ENCODE results near the gene ALDH3B1.
A peak's percentile ranks its signal among the peaks of the same experiment; 100 is the strongest.
"Not testable (repeated sequence)": the region's sequence is repeated elsewhere in the genome, so short reads cannot be mapped to it uniquely, and the experiment has no call there.

Gene ALDH3B1, protein sequence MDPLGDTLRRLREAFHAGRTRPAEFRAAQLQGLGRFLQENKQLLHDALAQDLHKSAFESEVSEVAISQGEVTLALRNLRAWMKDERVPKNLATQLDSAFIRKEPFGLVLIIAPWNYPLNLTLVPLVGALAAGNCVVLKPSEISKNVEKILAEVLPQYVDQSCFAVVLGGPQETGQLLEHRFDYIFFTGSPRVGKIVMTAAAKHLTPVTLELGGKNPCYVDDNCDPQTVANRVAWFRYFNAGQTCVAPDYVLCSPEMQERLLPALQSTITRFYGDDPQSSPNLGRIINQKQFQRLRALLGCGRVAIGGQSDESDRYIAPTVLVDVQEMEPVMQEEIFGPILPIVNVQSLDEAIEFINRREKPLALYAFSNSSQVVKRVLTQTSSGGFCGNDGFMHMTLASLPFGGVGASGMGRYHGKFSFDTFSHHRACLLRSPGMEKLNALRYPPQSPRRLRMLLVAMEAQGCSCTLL

DNA sequence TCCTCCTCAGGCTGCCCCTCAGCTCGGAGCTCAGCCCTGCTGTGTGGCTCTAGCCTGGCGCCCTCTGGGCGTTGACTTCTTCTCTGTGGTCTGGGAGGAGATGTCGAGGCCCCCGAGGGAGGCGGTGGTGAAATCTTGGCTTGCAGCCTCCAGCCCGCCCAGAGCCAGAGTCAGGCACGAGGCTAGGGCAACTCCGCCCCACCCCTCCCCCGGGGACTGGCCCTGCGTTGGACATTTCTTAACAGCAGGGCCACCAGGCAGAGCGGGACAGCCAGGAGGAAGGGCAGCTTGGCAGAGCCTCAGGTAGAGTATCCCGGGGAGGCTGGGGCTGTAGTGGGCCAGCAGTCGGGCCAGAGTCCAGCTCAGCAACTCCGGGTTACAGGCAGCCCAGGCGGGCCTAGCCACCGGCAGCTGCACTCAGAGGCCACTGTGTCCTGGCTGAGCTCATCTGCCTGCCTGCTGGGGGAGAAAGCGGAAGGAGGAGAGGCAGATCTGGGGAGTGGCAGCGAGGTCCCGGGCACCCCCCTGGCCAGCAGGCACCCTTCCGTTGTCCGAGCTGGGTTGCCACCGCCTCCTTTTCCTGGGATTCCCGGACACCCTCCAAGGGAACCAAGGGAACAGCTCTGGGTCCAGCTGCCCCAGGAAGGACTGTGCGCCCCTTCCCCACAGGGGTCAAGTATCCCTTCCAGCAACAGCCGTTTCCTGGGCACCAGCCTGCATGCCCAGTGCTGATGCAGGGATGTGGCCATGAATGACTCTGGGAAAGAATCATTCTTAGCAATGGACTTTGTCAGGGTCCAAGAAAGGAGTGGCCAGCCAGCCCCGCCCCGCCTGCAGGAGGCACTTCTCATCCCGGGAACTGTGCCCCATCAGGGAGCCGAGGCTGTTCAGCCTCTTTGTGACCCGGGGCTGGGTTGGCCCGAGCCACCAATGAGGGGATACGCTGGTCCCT is at the start of gene ALDH3B1:
ALDH3B1 (plus strand) TSS at position 238 of the 952 bp plus-strand sequence. CDS start 4,971 bp downstream, outside the sequence.
- H3K4me3 ChIP-seq (ENCODE audit: control insufficient read depth, low read depth, low read length), result peak within 1 kb of the TSS; percentile 42
- DNase-seq (ENCODE audit: low read depth), result no peak
- TF ChIP-seq, protein P1, sequence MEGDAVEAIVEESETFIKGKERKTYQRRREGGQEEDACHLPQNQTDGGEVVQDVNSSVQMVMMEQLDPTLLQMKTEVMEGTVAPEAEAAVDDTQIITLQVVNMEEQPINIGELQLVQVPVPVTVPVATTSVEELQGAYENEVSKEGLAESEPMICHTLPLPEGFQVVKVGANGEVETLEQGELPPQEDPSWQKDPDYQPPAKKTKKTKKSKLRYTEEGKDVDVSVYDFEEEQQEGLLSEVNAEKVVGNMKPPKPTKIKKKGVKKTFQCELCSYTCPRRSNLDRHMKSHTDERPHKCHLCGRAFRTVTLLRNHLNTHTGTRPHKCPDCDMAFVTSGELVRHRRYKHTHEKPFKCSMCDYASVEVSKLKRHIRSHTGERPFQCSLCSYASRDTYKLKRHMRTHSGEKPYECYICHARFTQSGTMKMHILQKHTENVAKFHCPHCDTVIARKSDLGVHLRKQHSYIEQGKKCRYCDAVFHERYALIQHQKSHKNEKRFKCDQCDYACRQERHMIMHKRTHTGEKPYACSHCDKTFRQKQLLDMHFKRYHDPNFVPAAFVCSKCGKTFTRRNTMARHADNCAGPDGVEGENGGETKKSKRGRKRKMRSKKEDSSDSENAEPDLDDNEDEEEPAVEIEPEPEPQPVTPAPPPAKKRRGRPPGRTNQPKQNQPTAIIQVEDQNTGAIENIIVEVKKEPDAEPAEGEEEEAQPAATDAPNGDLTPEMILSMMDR (IDR thresholded peaks at IDR 0.05; ENCODE audit: control insufficient read depth, insufficient read depth, low read depth, low read length, missing control alignments), result no peak

DNA sequence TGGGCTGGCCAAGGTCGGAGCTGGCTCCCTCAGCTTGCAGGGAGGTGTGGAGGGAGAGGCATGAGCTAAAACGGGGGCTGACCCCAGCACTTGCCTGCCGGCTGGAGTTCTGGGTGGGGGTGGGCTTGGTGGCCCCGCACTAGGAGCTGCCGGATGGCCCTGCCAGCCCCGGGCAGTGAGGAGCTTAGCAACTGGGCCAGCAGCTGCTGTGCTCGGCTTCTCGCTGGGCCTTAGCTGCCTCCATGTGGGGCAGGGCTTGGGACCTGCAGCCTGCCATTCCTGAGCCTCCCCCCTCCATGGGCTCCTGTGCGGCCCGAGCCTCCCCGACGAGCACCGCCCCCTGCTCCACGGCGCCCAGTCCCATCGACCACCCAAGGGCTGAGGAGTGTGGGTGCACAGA is 46.9 kb upstream of the ALDH3B1 start:
- DNase-seq (ENCODE audit: low read depth), result not testable (repeated sequence)

GRCh38 chr11:67963879-67964278 is 46.2 kb upstream of the ALDH3B1 start:
- not testable (repeated sequence) for H3K4me3 ChIP-seq (ENCODE audit: control insufficient read depth, low read depth, low read length); DNase-seq (ENCODE audit: low read depth)

More for the DNA sequence above, 46.9 kb upstream of the ALDH3B1 start:
- H3K4me3 ChIP-seq (ENCODE audit: control insufficient read depth, low read depth, low read length), result not testable (repeated sequence)

DNA sequence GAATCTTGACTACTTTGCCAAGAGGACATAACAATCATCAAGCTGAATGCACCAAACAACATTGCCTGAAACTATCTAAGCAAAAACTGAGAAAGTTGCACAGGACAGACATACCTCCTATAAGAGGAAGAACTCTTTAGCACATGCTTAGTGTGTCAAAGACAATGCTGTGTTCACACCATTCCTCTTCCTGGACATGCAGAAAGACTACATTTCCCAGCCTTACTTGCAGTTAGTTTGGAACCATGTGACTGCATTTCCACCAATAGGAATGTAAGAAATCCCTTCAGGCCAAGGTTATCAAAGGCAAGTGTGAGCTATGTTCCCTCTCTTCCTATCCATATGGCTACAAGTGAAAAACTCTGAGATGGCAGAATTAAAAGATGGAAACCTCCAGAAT is 45.4 kb upstream of the ALDH3B1 start:
- not testable (repeated sequence) for H3K4me3 ChIP-seq (ENCODE audit: control insufficient read depth, low read depth, low read length); DNase-seq (ENCODE audit: low read depth)

DNA sequence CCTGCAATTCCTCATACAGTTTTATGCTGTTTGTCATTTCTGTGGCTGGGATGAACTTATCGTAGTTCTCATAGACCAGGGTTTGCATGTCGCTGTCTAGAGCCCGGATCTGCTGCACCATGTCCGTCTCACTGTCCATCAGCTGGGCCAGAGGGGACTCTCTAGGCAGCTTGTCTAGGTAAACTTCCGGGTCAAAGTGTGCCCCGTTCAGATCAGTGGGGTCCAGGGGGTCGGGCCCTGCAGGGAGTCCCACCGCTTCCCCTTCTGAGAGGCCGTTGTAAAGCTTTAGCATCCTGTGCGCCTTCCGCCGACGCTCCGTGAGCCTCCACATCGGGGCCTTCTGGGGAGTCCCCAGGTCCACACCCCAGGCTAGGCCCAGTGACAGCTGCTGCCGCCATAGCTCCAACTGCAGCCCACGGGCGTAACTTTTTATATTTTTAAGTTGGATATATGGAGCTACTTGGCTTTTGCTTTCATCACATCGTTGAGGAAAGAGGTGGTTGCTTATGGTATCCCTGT is 44.2 kb upstream of the ALDH3B1 start:
- not testable (repeated sequence) for DNase-seq (ENCODE audit: low read depth); H3K4me3 ChIP-seq (ENCODE audit: control insufficient read depth, low read depth, low read length)

DNA sequence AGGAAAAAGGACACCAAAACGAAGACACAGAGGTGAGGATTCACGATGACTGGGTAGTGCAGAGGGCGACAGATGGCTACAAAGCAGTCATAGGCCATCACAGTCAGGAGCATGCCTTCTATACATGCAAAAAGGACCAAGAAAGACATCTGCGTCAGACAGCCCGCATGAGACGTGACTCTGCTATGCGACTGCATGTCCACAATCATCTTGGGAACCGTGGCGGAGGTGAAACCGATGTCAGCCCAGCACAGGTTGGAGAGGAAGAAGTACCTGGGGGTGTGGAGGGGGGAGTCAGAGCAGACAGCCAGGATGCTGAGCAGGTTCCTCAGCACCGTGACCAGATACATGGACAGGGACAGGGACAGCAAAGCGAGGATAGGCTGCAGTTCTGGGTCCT is 35.4 kb upstream of the ALDH3B1 start:
- H3K4me3 ChIP-seq (ENCODE audit: control insufficient read depth, low read depth, low read length), result not testable (repeated sequence)

GRCh38 chr11:67978766-67979418 is 31.2 kb upstream of the ALDH3B1 start:
- DNase-seq (ENCODE audit: low read depth); H3K4me3 ChIP-seq (ENCODE audit: control insufficient read depth, low read depth, low read length): not testable (repeated sequence)

More for the DNA sequence above, 35.4 kb upstream of the ALDH3B1 start:
- DNase-seq (ENCODE audit: low read depth), result not testable (repeated sequence)

GRCh38 chr11:67981226-67981625 is 28.9 kb upstream of the ALDH3B1 start:
- DNase-seq (ENCODE audit: low read depth); H3K4me3 ChIP-seq (ENCODE audit: control insufficient read depth, low read depth, low read length): not testable (repeated sequence)

- DNase-seq (ENCODE audit: low read depth); H3K4me3 ChIP-seq (ENCODE audit: control insufficient read depth, low read depth, low read length): not testable (repeated sequence)
Observed at GRCh38 chr11:67982255-67982857, 27.8 kb upstream of the ALDH3B1 start.

- no peak for DNase-seq (ENCODE audit: low read depth)
- H3K4me3 ChIP-seq (ENCODE audit: control insufficient read depth, low read depth, low read length), result no peak overlapping the region
Observed at GRCh38 chr11:67983951-67984350, 26.2 kb upstream of the ALDH3B1 start.

GRCh38 chr11:67985302-67985701 is 24.8 kb upstream of the ALDH3B1 start:
- H3K4me3 ChIP-seq (ENCODE audit: control insufficient read depth, low read depth, low read length); DNase-seq (ENCODE audit: low read depth): not testable (repeated sequence)

More at GRCh38 chr11:67983951-67984350, 26.2 kb upstream of the ALDH3B1 start:
- TF ChIP-seq, protein P1 (IDR thresholded peaks at IDR 0.05; ENCODE audit: control insufficient read depth, insufficient read depth, low read depth, low read length, missing control alignments), result no peak

GRCh38 chr11:67990546-67991346 is 19.4 kb upstream of the ALDH3B1 start:
- not testable (repeated sequence) for H3K4me3 ChIP-seq (ENCODE audit: control insufficient read depth, low read depth, low read length); DNase-seq (ENCODE audit: low read depth)

DNA sequence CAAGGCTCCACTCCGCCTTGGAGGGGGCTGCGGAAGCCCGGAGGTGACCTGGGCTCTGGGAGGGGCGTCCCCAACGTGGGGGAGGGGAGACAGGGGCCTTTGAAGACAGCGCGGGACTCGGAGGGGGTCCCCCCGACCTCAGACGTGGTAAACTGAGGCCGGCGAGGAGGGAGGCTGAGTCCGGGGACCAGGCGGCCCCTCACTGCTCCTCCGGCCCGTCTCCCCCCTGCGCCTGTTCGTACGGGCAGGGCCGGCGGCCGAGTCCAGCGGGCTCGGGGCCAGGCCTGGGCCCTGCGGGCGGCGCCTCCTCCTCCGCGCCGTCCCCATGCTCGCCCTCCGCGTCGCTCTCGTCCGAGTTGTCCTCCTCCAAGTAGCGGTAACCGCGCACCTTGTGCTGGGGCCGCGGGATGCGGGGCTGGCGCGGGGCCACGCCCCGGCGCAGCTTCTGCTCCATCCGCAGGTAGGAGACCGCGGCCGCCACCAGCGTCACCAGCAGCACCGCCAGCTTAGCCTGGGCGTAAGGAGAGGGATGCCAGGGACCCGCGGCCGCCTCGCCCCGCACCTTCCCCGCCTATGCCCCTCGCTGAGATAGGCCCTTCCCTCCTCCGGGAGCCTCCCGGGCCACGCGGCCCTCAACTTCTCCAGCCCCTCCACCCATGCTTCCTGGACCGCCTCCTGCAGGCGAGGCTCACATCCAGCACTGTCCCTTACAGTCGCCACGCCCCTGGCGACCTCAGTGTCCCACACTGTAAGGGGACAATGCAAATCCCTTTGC is 18.6 kb upstream of the ALDH3B1 start:
- DNase-seq (ENCODE audit: low read depth); H3K4me3 ChIP-seq (ENCODE audit: control insufficient read depth, low read depth, low read length): not testable (repeated sequence)
